Measurements from ENCODE around the gene OVOL2.

OVOL2 gene

DNA sequence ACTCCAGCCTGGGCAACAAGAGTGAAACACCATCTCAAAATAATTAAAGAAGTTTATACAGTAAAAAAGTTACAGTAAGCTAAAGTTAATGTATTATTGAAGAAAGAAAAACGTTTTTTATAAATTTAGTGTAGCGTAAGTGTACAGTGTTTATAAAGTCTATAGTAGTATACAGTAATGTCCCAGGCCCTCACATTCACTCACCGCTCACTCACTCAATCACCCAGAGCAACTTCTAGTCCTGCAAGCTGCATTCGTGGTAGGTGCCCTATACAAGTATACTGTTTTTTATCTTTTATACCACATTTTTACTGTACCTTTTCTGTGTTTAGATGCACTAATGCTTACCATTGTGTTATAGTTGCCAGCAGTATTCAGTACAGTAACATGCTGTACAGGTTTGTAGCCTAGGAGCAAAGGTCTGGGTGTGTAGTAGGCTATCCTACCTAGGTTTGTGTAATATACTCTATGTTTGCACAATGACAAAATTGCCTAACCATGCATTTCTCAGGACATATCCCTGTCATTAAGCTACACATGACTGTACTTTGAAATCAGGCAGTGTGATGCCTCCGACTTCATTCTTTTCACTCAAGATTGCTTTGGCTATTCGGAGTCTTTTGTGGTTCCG is 72.2 kb downstream of the OVOL2 start:
- DNase-seq (ENCODE audit: low read depth): no peak

DNA sequence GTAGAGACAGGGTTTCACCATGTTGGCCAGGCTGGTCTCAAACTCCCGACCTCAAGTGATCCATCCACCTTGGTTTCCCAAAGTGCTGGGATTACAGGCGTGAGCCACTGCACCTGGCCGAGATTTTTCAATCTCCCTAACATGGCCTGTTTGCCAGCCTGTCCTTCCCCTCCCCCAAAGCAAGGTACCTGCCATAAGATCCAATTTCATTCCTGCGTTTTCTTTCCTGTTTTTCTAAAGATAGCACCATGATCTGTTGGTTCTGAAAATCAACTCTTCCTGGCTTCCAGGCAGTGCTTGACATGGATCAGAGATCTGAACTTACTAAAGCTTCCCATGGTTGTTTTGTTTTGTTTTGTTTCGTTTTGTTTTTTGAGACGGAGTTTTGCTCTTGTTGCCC is 81.4 kb downstream of the OVOL2 start:
- no peak for DNase-seq (ENCODE audit: low read depth)
